K562 (cell line): ENCODE measurements around the gene KRT38. TPM values are rescaled to one million over a fixed set of nuclear protein-coding genes. Genes with fewer than 3 reads are reported as not detected.

ENCODE experiments used
- ATAC-seq: fragments of 200-7000 bp; cut with Tn5 transposase; 3 replicates; pipeline ENCODE4 v1.9.1; 2020; ENCODE audit warnings: moderate library complexity
- BruUV-seq: library from RNA; stranded (reverse); fragments of 400-500 nt; replicated peaks from 2 replicates; lab custom pipeline; 2021; lab: Mats Ljungman, UMichigan
- CTCF ChIA-PET: fragments of 300-600 bp; formaldehyde crosslinking; extraction: SDS; loops from one replicate; lab custom pipeline; 2021; ENCODE audit warnings: low intra/inter-chr PET ratio; lab: Yijun Ruan, JAX
- POLR2A ChIA-PET: fragments of 300-600, 350-650 bp; sonication (Branson Sonifier 250); formaldehyde crosslinking; extraction: SDS; loops from one replicate; lab custom pipeline; 2021; ENCODE audit warnings: antibody characterized with exemption, inconsistent platforms; lab: Yijun Ruan, JAX
- DNase-seq, 4 experiments: peaks; one replicate each; pipeline versions ENCODE4 v3.0.0 to v3.0.0-alpha.2; 2011 to 2018; ENCODE audit warnings: low spot score in 3 of 4, mixed read lengths in 3 of 4; ENCODE audit errors: extremely low read depth in 1 of 4
- FAIRE-seq: peaks from 2 replicates; lab custom pipeline; 2011; peaks lifted over from hg19 to GRCh38; lab: Jason Lieb, UNC
- H2AFZ ChIP-seq: 2 replicates; pipeline ENCODE4 v1.6.0; 2011; ENCODE audit warnings: low read depth, low read length, control low read depth, inconsistent platforms
- H3K27ac ChIP-seq: fragments of 200-600 bp; 3 replicates; pipeline ENCODE4 v1.8.0; 2011; ENCODE audit warnings: low read depth, mild to moderate bottlenecking, control low read depth, inconsistent platforms, low read length, moderate library complexity, mixed read lengths; ENCODE audit errors: extremely low read depth
- H3K27me3 ChIP-seq, 2 experiments: fragments of 300-600 bp in 1 of 2; 2 replicates in 1 of 2; 3 replicates in 1 of 2; pipeline versions ENCODE4 v1.6.0 to v1.8.0; 2011; ENCODE audit warnings: inconsistent platforms in 2 of 2, low read length in 2 of 2, mild to moderate bottlenecking in 1 of 2, mixed read lengths in 1 of 2, moderate library complexity in 1 of 2; ENCODE audit not compliant: control insufficient read depth in 2 of 2, insufficient read depth in 2 of 2
- H3K36me3 ChIP-seq: fragments of 300-600 bp; 3 replicates; pipeline ENCODE4 v1.8.0; 2011; ENCODE audit warnings: mild to moderate bottlenecking, low read length, inconsistent platforms; ENCODE audit not compliant: control insufficient read depth, insufficient read depth
- H3K4me1 ChIP-seq, 2 experiments: fragments of 200-600 bp in 1 of 2; replicated peaks in 1 of 2; 2 replicates in 1 of 2; 3 replicates in 1 of 2; pipeline versions ENCODE4 v1.5.1 to v1.8.0; 2011; ENCODE audit warnings: inconsistent platforms in 2 of 2, low read length in 2 of 2, mild to moderate bottlenecking in 1 of 2, mixed read lengths in 1 of 2, moderate library complexity in 1 of 2; ENCODE audit not compliant: control insufficient read depth in 2 of 2, insufficient read depth in 2 of 2
- H3K4me2 ChIP-seq: 2 replicates; pipeline ENCODE4 v1.6.1; 2011; ENCODE audit warnings: low read length, control low read depth, inconsistent platforms, mixed read lengths; ENCODE audit not compliant: insufficient read depth
- H3K4me3 ChIP-seq: fragments of 200-600 bp; sonication (generic), shearing (Covaris generic); 2 replicates; pipeline ENCODE4 v1.5.1; 2016; ENCODE audit warnings: control low read depth, inconsistent platforms
- H3K79me2 ChIP-seq: fragments of 200-600 bp; 3 replicates; pipeline ENCODE4 v1.8.0; 2011; ENCODE audit warnings: low read length, inconsistent platforms; ENCODE audit not compliant: control insufficient read depth, insufficient read depth
- H3K9ac ChIP-seq, 2 experiments: 2 replicates each; pipeline versions ENCODE4 v1.6.0 to v1.6.1; 2011; ENCODE audit warnings: low read depth in 2 of 2, low read length in 2 of 2, control low read depth in 1 of 2, inconsistent platforms in 1 of 2, mild to moderate bottlenecking in 1 of 2, mixed read lengths in 1 of 2; ENCODE audit not compliant: insufficient read depth in 1 of 2
- H3K9me1 ChIP-seq: one replicate; pipeline ENCODE4 v1.6.0; 2011; ENCODE audit warnings: inconsistent platforms, mild to moderate bottlenecking, low read length, moderate library complexity; ENCODE audit not compliant: control insufficient read depth, insufficient read depth
- H3K9me3 ChIP-seq: replicated peaks from 2 replicates; pipeline ENCODE4 v1.5.1; 2011; ENCODE audit warnings: low read depth, low read length, inconsistent platforms; ENCODE audit not compliant: control insufficient read depth, insufficient read depth
- H4K20me1 ChIP-seq: replicated peaks from 2 replicates; pipeline ENCODE4 v1.6.1; 2011; ENCODE audit warnings: low read length, inconsistent platforms, mixed read lengths; ENCODE audit not compliant: control insufficient read depth, insufficient read depth
- HNRNPK ChIP-seq: fragments of 200-400 bp; formaldehyde crosslinking; IDR thresholded peaks from one replicate; pipeline ENCODE4 v1.6.1; 2018; ENCODE audit warnings: mild to moderate bottlenecking, low read depth, low read length; ENCODE audit not compliant: poor library complexity, severe bottlenecking
- MBD2 ChIP-seq: sonication (generic); IDR thresholded peaks from 2 replicates; pipeline ENCODE4 v1.6.1; 2016; ENCODE audit warnings: low read depth, borderline replicate concordance
- NFE2 ChIP-seq: IDR thresholded peaks from 2 replicates; pipeline ENCODE4 v1.6.1; 2014; ENCODE audit warnings: antibody characterized with exemption, low read depth
- ZBTB34 ChIP-seq: fragments of 250-450 bp; sonication (Bioruptor Pico); IDR thresholded peaks from 2 replicates; pipeline ENCODE4 v1.8.0; 2021; ENCODE audit warnings: mild to moderate bottlenecking, moderate library complexity
- ZNF165 ChIP-seq: fragments of 250-450 bp; sonication (Bioruptor Pico); IDR thresholded peaks from 2 replicates; pipeline ENCODE4 v1.4.0; 2020; ENCODE audit warnings: borderline replicate concordance
- ZNF444 ChIP-seq: fragments of 250-450 bp; sonication (Bioruptor Pico); IDR thresholded peaks from 2 replicates; pipeline ENCODE4 v1.4.0; 2020; ENCODE audit warnings: mild to moderate bottlenecking, moderate library complexity
- ZNF699 ChIP-seq: fragments of 250-450 bp; sonication (Bioruptor Pico); IDR thresholded peaks from 2 replicates; pipeline ENCODE4 v1.8.0; 2021; ENCODE audit warnings: mild to moderate bottlenecking, moderate library complexity; ENCODE audit not compliant: insufficient replicate concordance
- ZNF75A ChIP-seq: fragments of 450-650 bp; formaldehyde crosslinking; IDR thresholded peaks from 2 replicates; pipeline ENCODE4 v1.4.0; 2020; ENCODE audit warnings: mild to moderate bottlenecking
- WGBS: fragments of 100-300 bp; shearing (Covaris generic); methylation state at CpG from one replicate; pipeline ENCODE4 v1.1.6; 2016; ENCODE audit warnings: low coverage, mixed read lengths; ENCODE audit not compliant: insufficient coverage; ENCODE audit errors: missing lambda C conversion rate; 5-methylcytosine and 5-hydroxymethylcytosine counted together
- in situ Hi-C: fragments of 300-500 bp; cut with MboI; formaldehyde crosslinking; loops from 4 replicates; pipeline ENCODE4 v1.15.0; 2018; ENCODE audit warnings: inconsistent platforms, mixed read lengths
- intact Hi-C: fragments of 100-400 bp; cut with micrococcal nuclease; formaldehyde crosslinking; loops from 2 replicates; pipeline ENCODE4 v1.14.2; 2022
- polyA plus RNA-seq, 8 experiments: library from polyadenylated mRNA; depleted of rRNA in 4 of 8; stranded (reverse) in 5 of 8; unstranded in 3 of 8; fragments of >200 nt; fragmentation: Nextera tagmentation in 2 of 8; fragmentation: Illumina TruSeq in 1 of 8; extraction: Ambion mirVana in 2 of 8; extraction: Trizol in 1 of 8; gene quantifications; 2 replicates each; pipeline versions ENCODE4 v1.2.1 to v1.2.3, GENCODE V29; 2011 to 2014; ENCODE audit warnings: inconsistent platforms in 1 of 8, missing spikeins in 1 of 8
- total RNA-seq, 7 experiments: library from RNA; depleted of rRNA in 6 of 7; stranded (reverse); fragments of >200 nt in 6 of 7; fragmentation: Illumina TruSeq in 2 of 7; extraction: Trizol in 2 of 7; gene quantifications; 2 replicates each; pipeline versions ENCODE4 v1.2.1 to v1.2.3, GENCODE V29; 2011 to 2021; ENCODE audit warnings: low replicate concordance in 1 of 7
- TF ChIP-seq, protein P1 (sequence below): fragments of 250-450 bp; sonication (Bioruptor Pico); IDR thresholded peaks from 2 replicates; pipeline ENCODE4 v1.5.0; 2021; ENCODE audit warnings: mild to moderate bottlenecking, borderline replicate concordance
- TF ChIP-seq, protein P2 (sequence below): fragments of 450-650 bp; IDR thresholded peaks from 2 replicates; pipeline ENCODE4 v1.6.1; 2016; ENCODE audit warnings: low read depth
- TF ChIP-seq, protein P3 (sequence below): fragments of 250-450 bp; sonication (Bioruptor Pico); IDR thresholded peaks from 2 replicates; pipeline ENCODE4 v1.8.0; 2022; ENCODE audit warnings: moderate library complexity, mild to moderate bottlenecking, inconsistent platforms

KRT38 gene
- total and polyA plus RNA-seq, 9 of the 15 experiments (the other 6 are each of a cell fraction or from before 2014, with no cell fraction given): not detected

- H3K4me3 ChIP-seq: no peak overlapping the region
- ChIA-PET CTCF (no interaction called here), POLR2A (no interaction called here)
- no peaks in the 10 kb centered on the region for H3K36me3 ChIP-seq
- H3K4me1 ChIP-seq: no peaks in the 10 kb centered on the region
- ATAC-seq (no peak), DNase-seq (no peak), FAIRE-seq (no peak)
- no peaks in the 10 kb centered on the region for H3K9me3 ChIP-seq
- no peak overlapping the region for H3K4me2 ChIP-seq
- no peak overlapping the region for H3K27ac ChIP-seq
- H3K9ac ChIP-seq: no peak overlapping the region
- no TSS peak for BruUV-seq
- peaks cover 4 to 22% of the 10 kb centered on the region in 2 experiments; a peak in 3 of 5 replicates for H3K27me3 ChIP-seq
- intact Hi-C loops: no loop called here
- 7% methylated on average over 1 of the region's 1 CpG for WGBS
- no peaks in the 10 kb centered on the region for H3K79me2 ChIP-seq
- in situ Hi-C loops: no loop called here
- no peak overlapping the region for H2AFZ ChIP-seq
- no peaks in the 10 kb centered on the region for H4K20me1 ChIP-seq
- no peaks in the 10 kb centered on the region for H3K9me1 ChIP-seq
- TF ChIP-seq ZNF75A (CRISPR knock-in tag) (no peak), HNRNPK (no peak), NFE2 (no peak), MBD2 (no peak), ZNF444 (no peak), ZBTB34 (CRISPR knock-in tag) (no peak), ZNF699 (CRISPR knock-in tag) (no peak), ZNF165 (CRISPR knock-in tag) (no peak)
- TF ChIP-seq, protein P1, sequence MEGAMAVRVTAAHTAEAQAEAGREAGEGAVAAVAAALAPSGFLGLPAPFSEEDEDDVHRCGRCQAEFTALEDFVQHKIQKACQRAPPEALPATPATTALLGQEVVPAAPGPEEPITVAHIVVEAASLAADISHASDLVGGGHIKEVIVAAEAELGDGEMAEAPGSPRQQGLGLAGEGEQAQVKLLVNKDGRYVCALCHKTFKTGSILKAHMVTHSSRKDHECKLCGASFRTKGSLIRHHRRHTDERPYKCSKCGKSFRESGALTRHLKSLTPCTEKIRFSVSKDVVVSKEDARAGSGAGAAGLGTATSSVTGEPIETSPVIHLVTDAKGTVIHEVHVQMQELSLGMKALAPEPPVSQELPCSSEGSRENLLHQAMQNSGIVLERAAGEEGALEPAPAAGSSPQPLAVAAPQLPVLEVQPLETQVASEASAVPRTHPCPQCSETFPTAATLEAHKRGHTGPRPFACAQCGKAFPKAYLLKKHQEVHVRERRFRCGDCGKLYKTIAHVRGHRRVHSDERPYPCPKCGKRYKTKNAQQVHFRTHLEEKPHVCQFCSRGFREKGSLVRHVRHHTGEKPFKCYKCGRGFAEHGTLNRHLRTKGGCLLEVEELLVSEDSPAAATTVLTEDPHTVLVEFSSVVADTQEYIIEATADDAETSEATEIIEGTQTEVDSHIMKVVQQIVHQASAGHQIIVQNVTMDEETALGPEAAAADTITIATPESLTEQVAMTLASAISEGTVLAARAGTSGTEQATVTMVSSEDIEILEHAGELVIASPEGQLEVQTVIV: no peak
- TF ChIP-seq, protein P2, sequence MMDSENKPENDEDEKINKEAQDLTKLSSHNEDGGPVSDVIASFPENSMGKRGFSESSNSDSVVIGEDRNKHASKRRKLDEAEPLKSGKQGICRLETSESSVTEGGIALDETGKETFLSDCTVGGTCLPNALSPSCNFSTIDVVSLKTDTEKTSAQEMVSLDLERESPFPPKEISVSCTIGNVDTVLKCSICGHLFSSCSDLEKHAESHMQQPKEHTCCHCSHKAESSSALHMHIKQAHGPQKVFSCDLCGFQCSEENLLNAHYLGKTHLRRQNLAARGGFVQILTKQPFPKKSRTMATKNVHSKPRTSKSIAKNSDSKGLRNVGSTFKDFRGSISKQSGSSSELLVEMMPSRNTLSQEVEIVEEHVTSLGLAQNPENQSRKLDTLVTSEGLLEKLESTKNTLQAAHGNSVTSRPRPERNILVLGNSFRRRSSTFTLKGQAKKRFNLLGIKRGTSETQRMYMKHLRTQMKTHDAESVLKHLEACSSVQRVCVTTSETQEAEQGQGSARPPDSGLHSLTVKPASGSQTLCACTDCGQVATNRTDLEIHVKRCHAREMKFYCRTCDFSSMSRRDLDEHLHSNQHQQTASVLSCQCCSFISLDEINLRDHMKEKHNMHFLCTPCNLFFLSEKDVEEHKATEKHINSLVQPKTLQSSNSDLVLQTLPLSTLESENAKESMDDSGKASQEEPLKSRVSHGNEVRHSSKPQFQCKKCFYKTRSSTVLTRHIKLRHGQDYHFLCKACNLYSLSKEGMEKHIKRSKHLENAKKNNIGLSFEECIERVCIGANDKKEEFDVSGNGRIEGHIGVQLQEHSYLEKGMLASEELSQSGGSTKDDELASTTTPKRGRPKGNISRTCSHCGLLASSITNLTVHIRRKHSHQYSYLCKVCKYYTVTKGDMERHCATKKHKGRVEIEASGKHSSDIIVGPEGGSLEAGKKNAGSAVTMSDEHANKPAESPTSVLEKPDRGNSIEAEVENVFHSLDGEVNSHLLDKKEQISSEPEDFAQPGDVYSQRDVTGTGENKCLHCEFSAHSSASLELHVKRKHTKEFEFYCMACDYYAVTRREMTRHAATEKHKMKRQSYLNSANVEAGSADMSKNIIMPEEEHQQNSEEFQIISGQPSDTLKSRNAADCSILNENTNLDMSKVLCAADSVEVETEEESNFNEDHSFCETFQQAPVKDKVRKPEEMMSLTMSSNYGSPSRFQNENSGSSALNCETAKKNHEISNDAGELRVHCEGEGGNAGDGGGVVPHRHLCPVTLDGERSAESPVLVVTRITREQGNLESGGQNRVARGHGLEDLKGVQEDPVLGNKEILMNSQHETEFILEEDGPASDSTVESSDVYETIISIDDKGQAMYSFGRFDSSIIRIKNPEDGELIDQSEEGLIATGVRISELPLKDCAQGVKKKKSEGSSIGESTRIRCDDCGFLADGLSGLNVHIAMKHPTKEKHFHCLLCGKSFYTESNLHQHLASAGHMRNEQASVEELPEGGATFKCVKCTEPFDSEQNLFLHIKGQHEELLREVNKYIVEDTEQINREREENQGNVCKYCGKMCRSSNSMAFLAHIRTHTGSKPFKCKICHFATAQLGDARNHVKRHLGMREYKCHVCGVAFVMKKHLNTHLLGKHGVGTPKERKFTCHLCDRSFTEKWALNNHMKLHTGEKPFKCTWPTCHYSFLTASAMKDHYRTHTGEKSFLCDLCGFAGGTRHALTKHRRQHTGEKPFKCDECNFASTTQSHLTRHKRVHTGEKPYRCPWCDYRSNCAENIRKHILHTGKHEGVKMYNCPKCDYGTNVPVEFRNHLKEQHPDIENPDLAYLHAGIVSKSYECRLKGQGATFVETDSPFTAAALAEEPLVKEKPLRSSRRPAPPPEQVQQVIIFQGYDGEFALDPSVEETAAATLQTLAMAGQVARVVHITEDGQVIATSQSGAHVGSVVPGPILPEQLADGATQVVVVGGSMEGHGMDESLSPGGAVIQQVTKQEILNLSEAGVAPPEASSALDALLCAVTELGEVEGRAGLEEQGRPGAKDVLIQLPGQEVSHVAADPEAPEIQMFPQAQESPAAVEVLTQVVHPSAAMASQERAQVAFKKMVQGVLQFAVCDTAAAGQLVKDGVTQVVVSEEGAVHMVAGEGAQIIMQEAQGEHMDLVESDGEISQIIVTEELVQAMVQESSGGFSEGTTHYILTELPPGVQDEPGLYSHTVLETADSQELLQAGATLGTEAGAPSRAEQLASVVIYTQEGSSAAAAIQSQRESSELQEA: no peak
- TF ChIP-seq, protein P3, sequence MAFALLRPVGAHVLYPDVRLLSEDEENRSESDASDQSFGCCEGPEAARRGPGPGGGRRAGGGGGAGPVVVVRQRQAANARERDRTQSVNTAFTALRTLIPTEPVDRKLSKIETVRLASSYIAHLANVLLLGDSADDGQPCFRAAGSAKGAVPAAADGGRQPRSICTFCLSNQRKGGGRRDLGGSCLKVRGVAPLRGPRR (CRISPR knock-in tag): no peak
Measured at GRCh38 chr17:41392278-41392677, 48.5 kb downstream of the KRT38 start.
